Measurements from ENCODE around the gene HGD. TPM values are rescaled to one million over a fixed set of nuclear protein-coding genes. Genes with fewer than 3 reads are reported as not detected.
"Not testable (repeated sequence)": the region's sequence is repeated elsewhere in the genome, so short reads cannot be mapped to it uniquely, and the experiment has no call there.

HGD gene
- total RNA-seq (under 1 TPM in 3 of 9 donors, not detected in 6; 0.16 to 0.62 (median 0.56) TPM), polyA plus RNA-seq (not detected)
- long read RNA-seq, donor 1: 0 reads
- long read RNA-seq, donor 2: 0 reads
- long read RNA-seq, donor 3: 0 reads

DNA sequence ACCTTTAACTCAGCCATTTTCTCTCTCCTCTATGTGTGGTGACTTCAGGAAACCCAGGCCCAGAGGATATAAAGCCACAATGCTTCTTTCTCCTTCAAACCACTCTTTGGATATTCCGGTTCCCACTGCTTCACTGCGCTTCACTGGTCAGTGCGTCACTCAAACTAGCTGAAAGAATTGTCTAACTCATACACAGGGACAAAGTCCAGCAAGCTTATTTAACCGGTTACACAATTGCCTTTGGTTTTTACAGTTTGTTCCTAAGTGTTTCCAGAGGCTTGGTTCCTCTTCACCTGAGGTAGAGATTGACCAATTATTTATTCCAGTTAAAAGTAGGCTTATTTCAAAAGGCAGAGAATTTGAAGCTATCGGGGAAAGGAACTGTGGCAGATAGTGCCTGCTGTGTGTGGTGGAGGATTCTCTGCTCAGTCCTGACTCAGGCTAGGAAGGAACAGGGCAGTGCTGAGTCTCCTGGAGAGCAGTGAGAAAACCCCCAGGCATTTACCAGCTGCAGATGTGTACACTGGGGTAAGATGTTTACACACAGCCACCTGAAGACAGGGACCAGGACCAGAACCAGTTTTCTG is at the start of gene HGD:
TSS of gene HGD (minus strand) at position 145 of the 587 bp plus-strand sequence. CDS start at position 17, 128 bp downstream.
- Histone ChIP-seq H3K4me3 (no peak within 1 kb of the TSS), H3K27ac (no peak within 1 kb of the TSS), H3K27me3 (no peaks in the 10 kb centered on the region), H3K9me3 (no peaks in the 10 kb centered on the region), H3K4me1 (peaks cover 0 to 22% (median 10%) of the 10 kb centered on the region in 12 donors), H3K36me3 (peaks cover 0 to 6% (median 0%) of the 10 kb centered on the region in 9 donors)
- no peak for DNase-seq
- intact Hi-C loops (cut with DNase I): no loop called here
- 94 to 98% (median 97%) methylated on average over 5 of the region's 5 CpGs for WGBS, 4 donors
- TF ChIP-seq CTCF (IDR thresholded peaks at IDR 0.05) (no peak), POLR2A (IDR thresholded peaks at IDR 0.05) (no peak)
- ATAC-seq: no peak

GRCh38 chr3:120730576-120731542 is 48.8 kb upstream of the HGD start:
- no peak for TF ChIP-seq POLR2A (IDR thresholded peaks at IDR 0.05)
- no peak for TF ChIP-seq CTCF (IDR thresholded peaks at IDR 0.05)
- intact Hi-C loops (cut with DNase I): no loop called here
- H3K36me3 ChIP-seq: peaks cover 0 to 31% (median 7%) of the 10 kb centered on the region in 9 donors
- no peaks in the 10 kb centered on the region for H3K27me3 ChIP-seq
- ATAC-seq (no peak), DNase-seq (no peak)
- peaks cover 0 to 12% (median 0%) of the 10 kb centered on the region in 12 donors for H3K9me3 ChIP-seq
- no peak overlapping the region for H3K4me3 ChIP-seq
- no peaks in the 10 kb centered on the region for H3K4me1 ChIP-seq
- H3K27ac ChIP-seq: no peak overlapping the region
- 83 to 94% (median 88%) methylated on average over 4 of the region's 4 CpGs for WGBS, 4 donors

DNA sequence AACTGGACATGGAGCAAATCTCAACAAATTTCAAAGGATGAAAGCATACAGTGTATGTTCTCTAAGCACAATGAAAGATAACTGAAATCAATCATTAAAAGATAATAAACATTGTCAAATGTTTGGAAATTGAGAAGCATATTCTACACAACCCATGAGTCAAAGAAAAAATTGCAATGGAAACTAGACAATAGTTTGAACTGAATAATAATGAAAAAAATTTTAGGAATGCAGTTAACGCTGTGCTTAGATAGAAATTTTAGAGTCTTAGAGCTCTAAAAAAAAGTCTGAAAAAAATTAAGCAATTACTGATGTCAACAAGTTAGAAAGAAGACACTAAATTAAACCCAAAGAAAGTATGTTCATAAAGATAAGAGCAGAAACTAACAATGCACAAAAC is 44.8 kb upstream of the HGD start:
- Histone ChIP-seq H3K4me1 (no peaks in the 10 kb centered on the region), H3K27me3 (no peaks in the 10 kb centered on the region), H3K27ac (no peak overlapping the region), H3K4me3 (no peak overlapping the region), H3K36me3 (peaks cover 0 to 31% (median 7%) of the 10 kb centered on the region in 9 donors), H3K9me3 (peaks cover 0 to 4% (median 0%) of the 10 kb centered on the region in 12 donors)
- intact Hi-C loops (cut with DNase I): no loop called here
- WGBS, 4 donors: 86 to 96% (median 89%) methylated on average over 1 of the region's 1 CpG
- no peak for DNase-seq
- ATAC-seq: no peak
- TF ChIP-seq POLR2A (IDR thresholded peaks at IDR 0.05) (no peak), CTCF (IDR thresholded peaks at IDR 0.05) (no peak)

GRCh38 chr3:120719167-120719834 is 37.3 kb upstream of the HGD start:
- H3K36me3 ChIP-seq: not testable (repeated sequence)
- 56 to 70% (median 58%) methylated on average over 19 to 20 of the region's 20 CpGs for WGBS, 4 donors
- peak; percentile 44 to 77 (median 57) for DNase-seq

More at GRCh38 chr3:120719167-120719834, 37.3 kb upstream of the HGD start:
- intact Hi-C loops (cut with DNase I); ATAC-seq; H3K27me3 ChIP-seq; H3K9me3 ChIP-seq; H3K4me1 ChIP-seq: not testable (repeated sequence)
- peak overlapping the region in 11 of 12 donors; percentile 16 to 58 (median 51) for H3K4me3 ChIP-seq
- peak overlapping the region in 6 of 12 donors; percentile 17 to 45 (median 34) for H3K27ac ChIP-seq
